IPS-NIHi7 (cell line): ENCODE measurements around the gene FAM171A1.
A peak's percentile ranks its signal among the peaks of the same experiment; 100 is the strongest.
"Not testable (repeated sequence)": the region's sequence is repeated elsewhere in the genome, so short reads cannot be mapped to it uniquely, and the experiment has no call there.

Experiments used
- DNase-seq: peaks from one replicate; pipeline ENCODE4 v3.0.0; 2012; ENCODE audit warnings: mixed read lengths; ENCODE audit errors: extremely low spot score

Gene FAM171A1

DNA sequence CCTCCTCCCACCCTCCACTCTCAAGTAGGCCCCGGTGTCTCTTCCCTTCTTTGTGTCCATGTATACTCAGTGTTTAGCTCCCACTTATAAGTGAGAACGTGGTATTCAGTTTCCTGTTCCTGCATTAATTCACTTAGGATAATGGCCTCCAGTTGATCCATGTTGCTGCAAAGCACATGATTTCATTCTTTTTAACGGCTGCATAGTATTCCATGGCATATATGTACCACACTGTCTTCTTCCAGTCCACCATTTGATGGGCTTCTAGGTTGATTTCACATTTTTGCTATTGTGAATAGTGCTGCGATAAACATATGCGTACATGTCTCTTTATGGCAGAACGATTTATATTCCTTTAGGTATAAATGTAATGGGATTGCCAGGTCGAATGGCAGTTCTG is 51.0 kb downstream of the FAM171A1 start:
- no peak for DNase-seq

DNA sequence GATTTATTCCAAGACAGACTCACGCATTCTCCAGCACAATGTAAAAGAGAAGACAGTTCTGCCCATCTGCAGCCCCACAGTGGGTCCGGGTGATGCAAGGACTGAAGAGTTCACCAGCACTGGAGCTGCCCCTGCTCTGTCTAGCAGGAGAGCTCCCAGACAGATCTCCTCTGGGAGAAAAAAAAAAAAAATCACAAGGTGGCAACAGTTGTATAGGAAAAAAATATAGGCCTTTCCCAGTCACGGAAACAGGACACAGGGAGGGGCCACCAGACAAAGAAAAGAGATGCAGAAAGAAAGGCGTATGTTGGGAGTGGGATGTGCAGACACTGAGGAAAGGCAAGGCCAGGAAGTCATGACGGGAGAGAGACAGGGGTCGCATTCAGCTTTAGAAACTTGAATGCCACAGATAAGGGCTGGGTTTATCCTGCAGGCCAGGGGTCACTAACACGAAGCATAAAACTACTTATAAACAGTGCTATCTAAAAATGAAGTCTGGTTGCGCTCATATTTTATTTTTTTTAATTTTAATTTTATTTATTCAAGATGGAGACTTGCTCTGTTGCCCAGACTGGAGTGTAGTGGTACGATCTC is 54.1 kb downstream of the FAM171A1 start:
- DNase-seq = no peak

DNA sequence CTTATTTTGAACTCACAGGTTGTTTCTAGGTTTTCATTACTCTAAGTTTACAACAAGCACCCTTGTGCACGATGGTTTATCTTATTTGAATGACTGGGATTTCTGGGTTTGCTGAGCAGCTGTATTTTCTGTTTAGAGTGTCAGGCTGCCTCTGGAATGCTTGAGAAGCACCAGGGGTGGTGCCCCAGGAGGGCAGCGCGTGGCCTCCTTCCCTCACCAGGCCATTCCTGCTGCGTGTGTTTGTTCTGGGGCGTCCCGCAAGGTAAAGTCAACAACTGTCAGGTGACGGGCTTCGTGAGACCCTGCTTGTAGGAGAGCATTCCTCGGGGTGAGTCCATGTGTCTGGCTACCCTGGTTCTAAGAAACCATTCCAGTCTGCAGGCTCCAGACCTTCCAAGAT is 54.9 kb downstream of the FAM171A1 start:
- DNase-seq = peak; percentile 38

DNA sequence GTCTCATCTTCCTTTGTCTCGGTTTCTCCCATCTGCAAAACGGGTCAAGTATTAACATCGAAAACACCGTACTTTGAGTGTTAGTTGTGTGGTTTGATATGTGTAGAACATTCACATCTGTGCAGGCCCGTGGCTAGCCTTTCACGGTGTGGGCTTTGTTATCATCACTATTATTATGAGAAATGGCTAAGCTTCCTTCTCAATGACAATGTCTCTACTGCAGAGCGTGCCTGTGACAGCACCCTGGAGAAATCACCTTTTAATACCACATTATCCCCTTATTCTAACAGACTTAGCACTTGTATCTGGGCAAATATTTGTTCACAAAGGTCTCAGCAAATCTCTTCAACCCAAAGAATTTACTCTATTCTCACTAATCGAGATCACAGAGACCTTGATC is 55.8 kb downstream of the FAM171A1 start:
- no peak for DNase-seq

DNA sequence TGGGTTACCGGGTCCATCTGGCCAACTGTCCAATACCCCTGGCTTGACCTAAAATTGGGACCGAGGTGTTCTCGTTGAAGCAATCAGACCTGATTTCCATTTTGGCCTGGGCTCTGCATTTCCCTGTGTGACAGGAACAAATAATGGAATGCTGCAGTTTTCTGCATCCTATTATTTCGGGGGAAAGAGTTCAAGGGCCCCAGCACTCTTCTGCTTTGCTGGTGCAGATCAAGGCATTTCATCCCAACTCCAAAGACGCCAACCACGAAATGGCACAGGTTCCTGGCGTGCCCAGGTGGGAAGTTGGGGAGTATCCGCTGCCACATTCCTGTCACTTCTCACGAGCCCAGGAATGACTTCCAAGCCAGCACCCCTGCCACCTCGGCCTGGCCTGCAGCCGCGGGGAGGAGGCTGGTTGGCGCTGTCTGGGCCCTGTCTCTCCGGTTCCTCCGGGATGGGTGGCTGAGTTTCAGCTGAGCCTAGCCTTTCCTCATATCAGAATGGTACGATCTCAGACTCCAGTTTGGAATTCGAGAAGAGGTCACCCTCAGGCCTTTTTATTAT is 56.5 kb downstream of the FAM171A1 start:
- no peak for DNase-seq

DNA sequence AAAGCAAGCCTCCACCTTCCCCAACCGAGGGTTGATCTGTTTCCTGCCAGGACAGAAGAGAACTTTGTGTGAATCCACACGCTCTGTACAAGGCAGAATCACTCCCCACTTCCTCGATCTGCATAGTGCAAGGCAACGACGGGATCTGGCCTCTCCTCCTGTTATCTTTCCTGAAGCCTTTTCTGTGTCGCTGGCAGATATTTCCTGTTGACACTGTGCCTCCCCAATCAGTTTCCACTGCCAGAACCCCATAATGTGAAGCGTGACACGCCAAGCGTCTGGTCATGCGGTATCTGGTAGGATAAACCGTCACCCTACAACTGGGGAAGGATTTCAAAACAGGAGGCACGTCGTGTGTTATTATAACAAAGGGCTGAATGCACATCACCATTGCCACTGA is 57.2 kb downstream of the FAM171A1 start:
- DNase-seq = no peak

DNA sequence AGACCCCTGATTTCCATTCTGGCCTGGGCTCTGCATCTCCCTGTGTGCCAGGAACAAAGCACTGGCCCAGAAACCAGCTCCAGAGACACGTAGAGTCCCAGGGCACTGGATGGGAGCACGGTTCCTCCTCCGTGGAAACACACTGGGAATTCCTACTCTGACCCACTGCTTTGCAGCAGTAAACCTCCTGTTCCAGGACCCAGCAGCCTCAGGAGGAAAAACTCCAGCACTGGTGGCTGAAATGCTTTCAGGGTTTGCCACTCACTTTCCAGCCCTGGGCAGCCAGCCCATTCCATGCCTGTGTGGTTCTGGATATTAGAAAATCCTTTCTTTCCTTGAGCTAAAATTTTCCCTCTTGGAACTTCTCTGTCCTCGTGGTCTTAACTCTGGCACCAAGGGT is 58.0 kb downstream of the FAM171A1 start:
- DNase-seq = no peak

DNA sequence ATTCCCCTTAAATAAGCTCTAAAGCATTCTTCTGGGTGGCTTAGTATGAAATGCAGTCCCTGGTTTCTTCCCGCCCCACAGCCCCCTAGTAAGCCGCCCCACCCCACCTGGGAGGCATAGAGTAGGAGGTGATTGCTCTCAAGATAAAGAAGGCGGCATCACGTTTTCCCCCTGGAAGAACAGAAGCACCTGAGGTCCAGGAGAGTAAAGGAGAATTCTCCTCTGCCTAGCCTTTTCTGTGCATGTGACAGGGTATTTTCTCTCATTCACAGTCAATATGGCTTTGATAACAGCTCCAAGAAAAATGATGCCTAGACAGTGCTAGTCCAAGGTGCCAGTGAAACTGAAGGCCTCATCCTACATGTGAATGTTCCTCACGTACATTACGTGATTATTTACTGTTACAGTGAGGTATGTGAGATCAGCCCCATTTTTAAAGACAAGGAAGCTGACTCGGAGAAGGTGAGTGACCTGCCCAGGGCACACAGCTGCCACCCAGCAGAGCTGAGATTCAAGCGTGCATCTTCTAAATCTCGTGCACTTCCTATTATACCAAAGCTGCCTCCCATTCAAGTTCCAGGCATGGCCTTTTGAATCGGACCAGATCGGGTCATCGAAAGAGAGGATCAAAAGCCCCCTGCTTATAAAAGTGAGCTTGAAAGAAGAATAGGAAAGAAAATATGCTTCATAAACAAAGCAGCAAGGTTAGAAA is 59.4 kb downstream of the FAM171A1 start:
- DNase-seq = no peak

DNA sequence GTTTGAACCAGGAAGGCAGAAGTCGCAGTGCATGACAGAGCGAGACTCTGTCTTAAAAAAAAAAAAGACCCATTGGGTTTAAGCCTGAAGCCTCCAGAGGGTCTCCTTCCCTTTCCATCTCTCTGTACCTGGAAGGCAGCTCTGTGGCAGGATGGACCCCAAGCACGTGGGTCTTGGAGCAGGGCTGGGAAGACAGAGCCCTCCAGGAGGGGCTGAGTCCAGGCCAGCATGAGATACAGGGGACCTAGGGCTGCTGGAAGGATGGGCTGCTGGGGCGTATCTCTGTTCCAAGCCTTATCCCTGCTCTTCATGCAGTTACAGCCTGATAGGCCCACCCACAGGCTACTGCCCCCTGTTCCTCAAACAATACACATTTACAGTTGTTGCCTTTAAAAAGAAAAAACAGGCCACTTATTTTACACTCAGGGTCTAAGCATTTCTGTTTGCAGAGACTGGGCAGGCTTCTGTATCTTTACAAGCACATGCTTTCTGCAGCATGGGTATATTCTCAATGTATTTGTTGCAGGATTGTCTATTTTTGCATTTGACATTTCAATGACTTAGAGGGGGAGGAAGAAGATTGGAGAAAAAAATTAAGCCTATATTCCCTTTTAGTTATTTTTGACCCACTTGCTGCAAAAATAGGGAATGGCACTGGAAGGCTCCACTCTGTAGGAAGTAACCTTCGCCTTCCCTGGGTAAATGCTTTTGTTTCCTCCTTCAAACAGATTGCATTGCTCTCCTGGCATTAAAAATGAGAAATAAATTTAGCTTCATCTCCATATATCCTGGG is 60.1 kb downstream of the FAM171A1 start:
- no peak for DNase-seq

DNA sequence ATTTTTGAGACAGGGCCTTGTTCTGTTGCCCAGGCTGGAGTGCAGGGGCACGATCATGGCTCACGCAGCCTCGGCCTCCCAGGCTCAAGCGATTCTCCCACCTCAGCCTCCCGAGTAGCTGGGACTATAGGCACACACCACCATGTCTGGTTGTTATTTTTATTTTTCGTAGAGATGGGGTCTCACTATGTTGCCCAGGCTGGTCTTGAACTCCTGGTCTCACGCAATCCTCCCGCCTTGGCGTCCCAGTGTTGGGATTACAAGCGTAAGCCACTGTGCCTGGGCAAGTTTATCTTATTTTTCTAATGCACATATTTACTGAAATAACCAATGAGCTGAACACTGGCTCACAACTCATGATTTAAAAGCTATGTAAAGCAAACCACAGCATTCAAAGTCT is 61.9 kb downstream of the FAM171A1 start:
- DNase-seq = no peak

DNA sequence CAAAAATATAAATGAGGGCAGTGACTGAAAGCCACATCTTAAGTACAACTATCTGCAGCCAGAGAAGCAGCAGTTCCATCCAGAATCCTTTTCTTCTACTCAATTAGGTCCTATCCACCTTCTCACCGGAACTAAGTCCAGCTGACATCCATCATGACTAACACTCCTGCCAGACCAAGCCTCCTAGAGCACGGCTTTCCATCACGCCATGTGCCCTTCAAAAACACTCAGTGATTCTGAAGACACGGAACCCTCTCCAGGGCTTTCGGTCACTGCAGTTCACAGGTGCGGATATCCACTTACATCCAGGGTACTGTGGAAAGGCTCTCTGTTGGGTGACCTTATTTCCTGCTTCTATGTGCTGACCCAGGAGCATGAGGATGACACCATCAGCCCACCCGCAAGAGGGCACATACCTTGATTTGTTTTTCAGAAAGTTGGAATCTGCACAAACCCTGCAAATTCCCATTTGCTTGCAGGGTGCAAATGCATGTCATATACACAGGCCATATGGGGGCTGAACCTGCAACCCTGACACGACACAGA is 64.3 kb downstream of the FAM171A1 start:
- no peak for DNase-seq

DNA sequence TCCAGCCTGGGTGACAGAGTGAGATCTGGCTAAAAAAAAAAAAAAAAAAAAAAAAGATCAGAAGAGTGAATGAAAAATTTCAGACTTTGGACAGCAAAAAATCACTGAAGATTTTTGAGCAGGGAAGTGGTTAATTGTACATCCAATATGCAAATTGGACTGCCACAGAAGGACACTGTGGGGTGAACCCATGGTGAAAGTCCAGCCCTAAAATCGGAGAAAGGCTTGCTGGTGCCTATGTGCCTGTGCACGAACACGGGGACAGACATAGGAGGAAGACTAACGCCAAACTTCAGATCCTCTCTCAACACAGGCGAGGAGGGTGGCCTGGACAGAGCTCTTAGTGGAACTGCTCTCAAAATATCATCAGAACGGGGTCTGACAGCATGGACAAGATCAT is 65.5 kb downstream of the FAM171A1 start:
- no peak for DNase-seq

DNA sequence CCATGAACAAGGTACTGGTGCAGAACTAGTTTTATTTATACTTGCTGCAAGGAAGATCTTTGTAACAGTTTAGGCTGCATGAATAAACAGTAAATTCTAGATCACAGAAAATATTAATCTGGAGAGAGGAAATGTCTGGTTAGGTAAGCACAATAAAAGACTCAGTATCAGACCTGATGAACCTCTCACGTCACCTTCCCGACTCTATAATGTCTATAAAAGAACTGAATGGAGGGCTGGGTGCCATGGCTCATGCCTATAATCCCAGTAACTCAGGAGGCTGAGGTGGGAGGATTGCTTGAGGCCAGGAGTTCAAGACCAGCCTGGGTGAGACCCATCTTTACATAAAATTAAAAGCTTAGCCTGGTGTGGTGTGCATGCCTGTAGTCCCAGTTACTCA is 65.9 kb downstream of the FAM171A1 start:
- DNase-seq = no peak

DNA sequence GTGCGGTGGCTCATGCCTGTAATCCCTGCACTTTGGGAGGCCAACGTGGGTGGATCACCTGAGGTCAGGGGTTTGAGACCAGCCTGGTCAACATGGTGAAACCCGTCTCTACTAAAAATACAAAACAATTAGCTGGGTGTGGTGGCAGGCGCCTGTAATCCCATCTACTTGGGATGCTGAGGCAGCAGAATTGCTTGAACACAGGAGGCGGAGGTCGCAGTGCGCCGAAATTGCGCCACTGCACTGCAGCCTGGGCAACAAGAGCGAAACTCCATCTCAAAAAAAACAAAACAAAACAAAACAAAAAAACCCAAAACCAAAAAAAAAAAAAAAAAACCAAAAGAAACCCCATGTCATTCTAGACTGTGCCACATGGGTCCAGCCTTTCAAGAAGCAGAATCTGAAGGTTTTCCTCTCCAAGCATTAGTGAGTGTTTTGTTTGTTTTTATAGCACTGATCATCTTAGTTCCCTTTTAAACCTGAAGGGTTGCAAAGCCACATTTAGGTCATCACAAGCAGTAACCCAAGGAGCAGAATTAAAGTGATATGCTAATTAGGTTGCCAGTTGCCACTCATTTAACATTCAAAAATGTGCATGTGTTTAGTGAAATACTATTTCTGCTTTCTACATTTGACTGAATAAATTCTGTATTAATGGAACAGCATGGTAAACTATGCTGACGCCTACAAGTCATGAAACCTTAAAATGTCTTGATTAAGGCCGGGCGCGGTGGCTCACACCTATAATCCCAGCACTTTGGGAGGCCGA is 68.7 kb downstream of the FAM171A1 start:
- DNase-seq = not testable (repeated sequence)

DNA sequence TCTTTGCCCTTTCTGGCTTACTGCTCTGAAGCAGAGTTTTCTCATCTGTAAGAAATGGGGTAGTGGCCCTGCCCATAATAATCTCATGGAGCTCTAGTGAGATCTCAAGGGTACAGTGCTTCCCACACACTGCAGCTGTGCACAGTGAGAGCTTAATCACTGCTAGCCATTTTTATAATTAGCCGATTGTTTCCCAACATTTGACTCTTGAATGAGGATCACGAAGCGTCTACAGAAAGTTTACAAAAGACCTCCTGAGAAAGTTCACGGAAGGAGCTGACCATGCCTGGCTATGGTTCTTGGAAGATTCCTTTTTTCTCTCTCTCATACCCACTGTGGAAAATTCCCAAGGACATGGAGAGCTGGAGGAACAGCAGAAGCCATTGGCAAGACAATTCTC is 70.4 kb downstream of the FAM171A1 start:
- DNase-seq = no peak

DNA sequence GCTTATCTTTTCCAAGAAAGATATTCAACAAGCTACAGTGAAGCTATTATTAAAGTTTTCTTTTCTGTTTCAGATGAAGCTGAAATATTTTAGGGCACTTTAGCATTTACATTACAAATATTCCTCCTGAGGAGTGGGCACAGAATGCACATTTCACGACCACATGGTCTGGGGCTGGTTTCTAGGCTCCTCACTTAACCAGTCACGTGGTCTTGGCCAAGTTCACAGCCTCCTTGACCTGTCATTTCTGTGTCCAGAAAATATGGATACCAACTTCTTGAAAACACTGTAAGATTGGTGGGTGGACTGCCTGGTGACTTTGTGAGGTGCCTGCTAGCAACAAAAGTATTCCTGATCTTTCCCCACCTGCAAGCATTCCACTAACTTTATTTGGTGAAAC is 70.9 kb downstream of the FAM171A1 start:
- no peak for DNase-seq

DNA sequence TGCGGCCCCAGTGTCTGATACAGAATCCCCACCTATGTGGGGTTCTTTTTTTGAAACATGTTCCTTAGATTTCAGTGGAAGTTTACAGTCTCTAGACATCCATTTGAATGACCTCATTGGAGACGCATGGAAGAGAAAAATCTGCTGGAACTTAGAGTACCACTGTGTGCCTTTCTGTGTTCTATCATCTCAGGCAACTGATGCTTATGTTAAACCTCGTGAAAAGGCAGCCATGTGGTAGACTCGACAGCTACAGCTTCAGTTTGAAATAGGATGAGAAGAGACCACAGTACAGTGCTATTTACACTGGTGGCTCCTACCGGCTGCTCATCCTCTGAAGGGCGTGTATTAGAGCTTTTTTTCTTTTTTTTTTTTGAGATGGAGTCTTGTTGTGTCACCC is 74.4 kb downstream of the FAM171A1 start:
- no peak for DNase-seq

DNA sequence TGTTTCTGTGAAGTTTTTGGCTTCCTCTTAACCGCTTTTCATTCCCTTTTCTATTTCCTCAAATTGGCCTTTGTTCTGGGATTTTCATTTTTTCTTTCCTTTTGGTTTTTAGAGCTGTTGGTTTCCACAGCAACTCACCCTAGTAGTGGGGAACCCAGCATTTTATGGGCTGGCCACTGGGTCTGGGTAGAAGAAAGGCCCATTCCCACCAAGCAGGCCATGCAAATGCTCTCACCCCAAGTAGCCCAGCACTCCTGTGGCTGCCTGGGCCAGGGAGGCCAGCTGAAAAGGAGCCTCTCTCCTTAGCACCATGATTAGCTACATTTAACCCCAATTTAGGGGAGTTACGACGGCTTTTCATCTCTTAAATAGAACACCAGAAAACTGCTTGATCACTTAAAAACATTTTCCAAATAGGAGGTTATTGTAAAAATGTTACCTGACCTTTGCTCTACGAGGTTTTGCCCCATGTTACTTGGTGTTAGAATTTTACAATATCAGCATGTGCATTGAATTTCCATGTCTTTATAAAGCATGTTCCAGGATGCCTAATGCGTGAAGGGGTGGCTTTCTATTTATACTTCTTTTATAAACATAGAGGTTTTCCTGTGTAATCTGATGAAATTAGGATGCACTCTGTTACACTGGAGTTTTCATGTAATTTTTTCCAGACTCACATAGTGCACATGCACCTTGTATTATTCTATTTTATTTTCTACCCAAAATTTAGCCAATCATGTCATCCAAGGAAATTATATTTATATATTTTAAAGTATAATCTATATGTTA is 75.4 kb downstream of the FAM171A1 start:
- DNase-seq = no peak

DNA sequence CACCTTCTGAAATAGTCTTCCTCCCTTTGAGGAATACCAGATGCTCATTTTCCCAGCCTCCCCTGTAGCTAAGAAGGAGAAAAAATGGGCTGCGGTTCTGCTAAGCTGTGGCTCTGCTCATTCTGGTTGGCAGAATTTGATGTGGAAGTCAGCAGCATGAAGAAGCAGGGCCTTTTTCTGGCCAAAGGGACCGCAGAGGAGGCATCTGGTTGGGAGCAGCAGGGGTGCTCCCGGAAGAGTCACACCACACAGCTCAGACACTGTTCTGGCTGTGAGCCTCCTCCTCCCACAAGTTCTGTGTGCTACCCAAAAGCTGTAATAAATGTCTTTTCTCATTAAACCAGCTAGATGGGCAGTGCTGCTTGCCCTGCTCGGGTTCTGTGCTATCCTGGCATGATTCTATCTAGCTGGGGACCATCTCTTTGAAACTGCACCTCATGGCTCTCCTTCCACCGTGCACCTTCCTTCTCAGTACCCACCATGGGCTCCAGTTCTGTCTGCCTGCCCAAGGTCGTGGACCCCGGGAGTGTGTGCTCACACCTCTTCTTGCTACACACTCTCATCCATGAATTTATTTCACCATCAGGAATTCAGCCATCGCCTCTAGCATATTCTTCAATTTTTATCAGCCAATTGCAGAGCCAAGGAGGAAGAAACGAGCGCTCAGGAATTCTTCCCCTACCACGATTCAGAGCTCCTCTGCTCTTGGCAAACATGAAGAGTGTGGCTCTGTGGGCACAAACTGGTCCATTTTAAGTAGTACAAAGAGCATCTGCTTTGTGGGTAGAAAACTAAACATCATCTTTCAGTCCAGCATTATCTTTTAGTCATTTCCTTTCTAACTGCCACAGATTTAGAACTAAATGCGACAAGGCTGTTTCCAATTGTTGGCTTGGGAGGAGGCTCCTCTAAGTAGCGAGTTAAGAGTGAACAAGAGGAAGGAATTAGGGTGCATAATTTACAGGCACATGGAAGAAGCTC is 76.9 kb downstream of the FAM171A1 start:
- DNase-seq = no peak

DNA sequence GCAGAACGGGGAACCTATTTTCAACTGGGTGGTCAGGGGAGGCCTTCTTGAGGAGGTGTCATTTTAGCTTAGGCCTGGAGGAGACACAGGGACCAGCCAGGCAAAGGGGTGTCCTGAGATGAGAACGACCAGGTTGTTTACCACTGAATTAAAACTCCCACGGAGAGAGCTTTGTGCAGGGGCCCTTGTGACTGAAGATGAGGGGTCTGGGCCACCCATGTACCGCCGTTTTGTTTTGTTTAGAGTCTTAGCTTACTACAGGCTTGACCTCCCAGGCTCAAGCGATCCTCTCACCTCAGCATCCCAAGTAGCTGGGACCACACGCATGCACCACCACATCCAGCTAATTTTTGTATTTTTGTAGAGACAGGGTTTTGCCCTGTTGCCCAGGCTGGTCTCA is 80.4 kb downstream of the FAM171A1 start:
- no peak for DNase-seq
